ENCODE measurements around the gene AP1M1.

The AP1M1 gene

GRCh38 chr19:16191216-16191908 lies 6.3 kb upstream of the AP1M1 start:
- no peak for DNase-seq (ENCODE audit: low spot score)
- no peak for TF ChIP-seq CTCF (conservative IDR thresholded peaks at IDR 0.05; ENCODE audit: low read depth)
- ChIA-PET POLR2A (ENCODE audit: low non-redundant PET) (no interaction called here), CTCF (no interaction called here)
- H3K27ac ChIP-seq, result peak overlapping the region; percentile 17

- CTCF ChIA-PET, result interaction anchor here (0.6 kb wide), 1 partner anchor 55 kb away, joined by 4 read pairs; no protein-coding TSS in a partner anchor
- H3K27ac ChIP-seq, result peak overlapping the region; percentile 27
- DNase-seq (ENCODE audit: low spot score), result no peak
- POLR2A ChIA-PET (ENCODE audit: low non-redundant PET), result no interaction called here
- no peak for TF ChIP-seq CTCF (conservative IDR thresholded peaks at IDR 0.05; ENCODE audit: low read depth)
These were observed 4.2 kb upstream of the AP1M1 start for GRCh38 chr19:16193466-16193865.

GRCh38 chr19:16197188-16197621 lies 506 bp upstream of the AP1M1 start:
- ChIA-PET POLR2A (ENCODE audit: low non-redundant PET) (interaction anchor here (0.8 to 1.4 kb wide), 3 partner anchors 9 to 156 kb away, joined by 4 read pairs; partner anchors contain the start of gene FAM32A), CTCF (no interaction called here)
- TF ChIP-seq CTCF (conservative IDR thresholded peaks at IDR 0.05; ENCODE audit: low read depth), result no peak
- peak overlapping the region; percentile 81 for H3K27ac ChIP-seq
- peak; percentile 76 for DNase-seq (ENCODE audit: low spot score)

GRCh38 chr19:16198370-16198651 lies 600 bp downstream of the AP1M1 start:
- peak overlapping the region; percentile 81 for H3K27ac ChIP-seq
- POLR2A ChIA-PET (ENCODE audit: low non-redundant PET), result interaction anchor here (1.3 to 1.4 kb wide), 2 partner anchors 10 to 13 kb away, joined by 4 read pairs; partner anchors contain the start of gene FAM32A
- no peak for TF ChIP-seq CTCF (conservative IDR thresholded peaks at IDR 0.05; ENCODE audit: low read depth)
- DNase-seq (ENCODE audit: low spot score), result peak; percentile 12
- CTCF ChIA-PET, result no interaction called here

GRCh38 chr19:16199275-16199932 lies 1.7 kb downstream of the AP1M1 start:
- CTCF ChIA-PET, result interaction anchor here (0.7 kb wide), 1 partner anchor 355 kb away, joined by 3 read pairs; no protein-coding TSS in a partner anchor
- no peak for DNase-seq (ENCODE audit: low spot score)
- POLR2A ChIA-PET (ENCODE audit: low non-redundant PET), result interaction anchor here (0.6 kb wide), 1 partner anchor 23 kb away, joined by 3 read pairs; no protein-coding TSS in a partner anchor
- no peak for TF ChIP-seq CTCF (conservative IDR thresholded peaks at IDR 0.05; ENCODE audit: low read depth)
- peak overlapping the region; percentile 81 for H3K27ac ChIP-seq

- CTCF ChIA-PET, result no interaction called here
- no peak for DNase-seq (ENCODE audit: low spot score)
- peak overlapping the region; percentile 81 for H3K27ac ChIP-seq
- no peak for TF ChIP-seq CTCF (conservative IDR thresholded peaks at IDR 0.05; ENCODE audit: low read depth)
- POLR2A ChIA-PET (ENCODE audit: low non-redundant PET), result interaction anchor here (0.6 kb wide), 1 partner anchor 24 kb away, joined by 3 read pairs; no protein-coding TSS in a partner anchor
These were observed 2.6 kb downstream of the AP1M1 start for GRCh38 chr19:16200038-16201010.

Data from RWPE1 (cell line).